ENCODE measurements around the gene RPL5. TPM values are rescaled to one million over a fixed set of nuclear protein-coding genes. Genes with fewer than 3 reads are reported as not detected.
A peak's percentile ranks its signal among the peaks of the same experiment; 100 is the strongest.

RPL5 gene
- total RNA-seq, 1 experiment from 2014 or later: 1,607 TPM

- BruUV-seq (replicated peaks): no TSS peak
- Mint-ChIP-seq H3K9me3 (ENCODE audit: unreplicated experiment) (no peaks in the 10 kb centered on the region), H3K36me3 (ENCODE audit: insufficient read depth, unreplicated experiment) (peaks cover 81% of the 10 kb centered on the region), H3K4me3 (ENCODE audit: unreplicated experiment) (peak overlapping the region; percentile 95), H3K4me1 (ENCODE audit: insufficient read depth, unreplicated experiment) (peaks cover 45% of the 10 kb centered on the region), H3K27me3 (ENCODE audit: insufficient read depth, unreplicated experiment) (no peaks in the 10 kb centered on the region), H3K27ac (ENCODE audit: low read depth, unreplicated experiment) (peak overlapping the region; percentile 100)
- ChIA-PET POLR2A (interaction anchor here (1.5 to 1.7 kb wide), 2 partner anchors 13 to 127 kb away, joined by 5 to 6 read pairs; partner anchors contain the start of gene DIPK1A), CTCF (interaction anchor here (0.6 to 1.0 kb wide), 4 partner anchors 24 to 128 kb away, joined by 3 read pairs; no protein-coding TSS in a partner anchor)
- no peak for DNase-seq (ENCODE audit: unreplicated experiment)
- intact Hi-C loops (cut with micrococcal nuclease): loop anchor here (10.0 kb wide), 1 partner anchor 530 kb away; no protein-coding TSS in a partner anchor
- TF ChIP-seq, protein P1, sequence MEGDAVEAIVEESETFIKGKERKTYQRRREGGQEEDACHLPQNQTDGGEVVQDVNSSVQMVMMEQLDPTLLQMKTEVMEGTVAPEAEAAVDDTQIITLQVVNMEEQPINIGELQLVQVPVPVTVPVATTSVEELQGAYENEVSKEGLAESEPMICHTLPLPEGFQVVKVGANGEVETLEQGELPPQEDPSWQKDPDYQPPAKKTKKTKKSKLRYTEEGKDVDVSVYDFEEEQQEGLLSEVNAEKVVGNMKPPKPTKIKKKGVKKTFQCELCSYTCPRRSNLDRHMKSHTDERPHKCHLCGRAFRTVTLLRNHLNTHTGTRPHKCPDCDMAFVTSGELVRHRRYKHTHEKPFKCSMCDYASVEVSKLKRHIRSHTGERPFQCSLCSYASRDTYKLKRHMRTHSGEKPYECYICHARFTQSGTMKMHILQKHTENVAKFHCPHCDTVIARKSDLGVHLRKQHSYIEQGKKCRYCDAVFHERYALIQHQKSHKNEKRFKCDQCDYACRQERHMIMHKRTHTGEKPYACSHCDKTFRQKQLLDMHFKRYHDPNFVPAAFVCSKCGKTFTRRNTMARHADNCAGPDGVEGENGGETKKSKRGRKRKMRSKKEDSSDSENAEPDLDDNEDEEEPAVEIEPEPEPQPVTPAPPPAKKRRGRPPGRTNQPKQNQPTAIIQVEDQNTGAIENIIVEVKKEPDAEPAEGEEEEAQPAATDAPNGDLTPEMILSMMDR (IDR thresholded peaks at IDR 0.05; ENCODE audit: unreplicated experiment): no peak
Observed at GRCh38 chr1:92834617-92835016, 2.8 kb downstream of the RPL5 start.

- no peak overlapping the region for H3K27ac Mint-ChIP-seq (ENCODE audit: low read depth, unreplicated experiment)
- H3K4me3 Mint-ChIP-seq (ENCODE audit: unreplicated experiment): peak overlapping the region; percentile 41
- H3K27me3 Mint-ChIP-seq (ENCODE audit: insufficient read depth, unreplicated experiment): no peaks in the 10 kb centered on the region
- ChIA-PET POLR2A (interaction anchor here (0.7 to 3.4 kb wide), 3 partner anchors 11 to 73 kb away, joined by 3 to 12 read pairs (median 3); no protein-coding TSS in a partner anchor), CTCF (interaction anchor here (0.8 to 1.1 kb wide), 2 partner anchors 14 to 52 kb away, joined by 3 to 4 read pairs; partner anchors contain the start of gene EVI5)
- TF ChIP-seq, protein P1 (IDR thresholded peaks at IDR 0.05; ENCODE audit: unreplicated experiment): no peak
- no TSS peak for BruUV-seq (replicated peaks)
- H3K36me3 Mint-ChIP-seq (ENCODE audit: insufficient read depth, unreplicated experiment): peaks cover 100% of the 10 kb centered on the region
- H3K4me1 Mint-ChIP-seq (ENCODE audit: insufficient read depth, unreplicated experiment): peaks cover 45% of the 10 kb centered on the region
- intact Hi-C loops (cut with micrococcal nuclease): loop anchor here (10.0 kb wide), 1 partner anchor 532 kb away; no protein-coding TSS in a partner anchor
- no peak for DNase-seq (ENCODE audit: unreplicated experiment)
- no peaks in the 10 kb centered on the region for H3K9me3 Mint-ChIP-seq (ENCODE audit: unreplicated experiment)
Observed at GRCh38 chr1:92837062-92837461, 5.2 kb downstream of the RPL5 start.

DNA sequence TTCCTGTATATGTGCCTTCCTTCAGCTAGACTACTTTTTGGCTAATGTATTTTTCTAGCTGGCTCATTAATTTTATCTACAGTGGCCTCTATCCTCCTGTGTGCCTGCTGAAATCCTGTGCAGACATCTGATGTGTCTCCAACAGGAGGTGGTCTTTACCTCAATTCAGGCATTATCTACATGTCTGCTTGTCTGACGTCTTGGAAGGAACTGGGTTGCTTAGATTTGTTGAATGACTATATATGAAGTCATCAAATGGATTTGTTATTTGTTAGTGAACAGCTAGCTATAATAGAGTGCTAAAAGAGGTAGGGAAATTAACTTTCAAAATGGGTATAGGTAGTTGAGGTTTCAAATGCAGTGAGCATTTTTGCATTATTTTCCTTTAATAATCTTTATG is 6.7 kb downstream of the RPL5 start:
- Mint-ChIP-seq H3K4me1 (ENCODE audit: insufficient read depth, unreplicated experiment) (peaks cover 45% of the 10 kb centered on the region), H3K27me3 (ENCODE audit: insufficient read depth, unreplicated experiment) (no peaks in the 10 kb centered on the region), H3K27ac (ENCODE audit: low read depth, unreplicated experiment) (no peak overlapping the region), H3K9me3 (ENCODE audit: unreplicated experiment) (no peaks in the 10 kb centered on the region), H3K4me3 (ENCODE audit: unreplicated experiment) (peak overlapping the region; percentile 41), H3K36me3 (ENCODE audit: insufficient read depth, unreplicated experiment) (peaks cover 100% of the 10 kb centered on the region)
- intact Hi-C loops (cut with micrococcal nuclease): loop anchor here (10.0 kb wide), 1 partner anchor 534 kb away; no protein-coding TSS in a partner anchor
- TF ChIP-seq, protein P1 (IDR thresholded peaks at IDR 0.05; ENCODE audit: unreplicated experiment): no peak
- ChIA-PET POLR2A (interaction anchor here (0.6 to 3.4 kb wide), 4 partner anchors 9 to 1230 kb away, joined by 3 to 12 read pairs (median 3); no protein-coding TSS in a partner anchor), CTCF (interaction anchor here (0.6 to 2.3 kb wide), 9 partner anchors 10 to 462 kb away, joined by 3 to 10 read pairs (median 4); no protein-coding TSS in a partner anchor)
- no peak for DNase-seq (ENCODE audit: unreplicated experiment)
- BruUV-seq (replicated peaks): no TSS peak

GRCh38 chr1:92839442-92839841 is 7.6 kb downstream of the RPL5 start:
- POLR2A ChIA-PET: interaction anchor here (1.0 to 3.4 kb wide), 2 partner anchors 8 to 54 kb away, joined by 4 to 12 read pairs; partner anchors contain the start of gene EVI5
- no TSS peak for BruUV-seq (replicated peaks)

More at GRCh38 chr1:92839442-92839841, 7.6 kb downstream of the RPL5 start:
- intact Hi-C loops (cut with micrococcal nuclease): loop anchor here (10.0 kb wide), 1 partner anchor 535 kb away; no protein-coding TSS in a partner anchor
- H3K36me3 Mint-ChIP-seq (ENCODE audit: insufficient read depth, unreplicated experiment): peaks cover 100% of the 10 kb centered on the region
- CTCF ChIA-PET: interaction anchor here (0.6 to 2.3 kb wide), 5 partner anchors 8 to 155 kb away, joined by 3 to 10 read pairs (median 4); partner anchors contain the start of gene RPL5
- no peaks in the 10 kb centered on the region for H3K9me3 Mint-ChIP-seq (ENCODE audit: unreplicated experiment)
- H3K27ac Mint-ChIP-seq (ENCODE audit: low read depth, unreplicated experiment): no peak overlapping the region
- no peaks in the 10 kb centered on the region for H3K27me3 Mint-ChIP-seq (ENCODE audit: insufficient read depth, unreplicated experiment)
- DNase-seq (ENCODE audit: unreplicated experiment): no peak
- H3K4me3 Mint-ChIP-seq (ENCODE audit: unreplicated experiment): no peak overlapping the region
- peaks cover 36% of the 10 kb centered on the region for H3K4me1 Mint-ChIP-seq (ENCODE audit: insufficient read depth, unreplicated experiment)
- TF ChIP-seq, protein P1 (IDR thresholded peaks at IDR 0.05; ENCODE audit: unreplicated experiment): no peak

All from MCF 10A (cell line).